ENCODE measurements around the gene KRT85. TPM values are rescaled to one million over a fixed set of nuclear protein-coding genes. Genes with fewer than 3 reads are reported as not detected.

Gene KRT85
- total RNA-seq, 1 donor from 2014 or later = not detected

DNA sequence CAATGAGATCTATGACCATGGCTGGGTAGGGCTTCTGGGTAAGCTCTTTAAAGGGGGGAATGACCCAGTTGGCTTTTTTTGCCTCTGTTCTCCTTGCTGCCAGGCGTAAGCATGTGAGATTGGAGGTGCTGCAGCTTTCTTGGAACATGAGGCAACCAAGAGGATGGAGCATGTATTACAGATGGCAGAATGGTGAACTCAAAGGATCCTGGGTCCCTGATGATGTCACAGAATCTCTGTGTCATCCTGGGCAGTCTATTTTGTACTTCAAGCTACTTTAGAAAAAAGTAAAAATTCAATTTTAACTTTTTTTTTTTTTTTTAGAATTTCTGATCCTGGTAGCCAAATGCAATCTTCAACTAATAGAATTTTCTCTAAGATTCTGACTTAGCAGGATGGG, 30.9 kb upstream of the KRT85 start:
- no peak for ATAC-seq
- intact Hi-C loops (cut with DNase I) = no loop called here
- DNase-seq (ENCODE audit: missing footprints) = no peak

DNA sequence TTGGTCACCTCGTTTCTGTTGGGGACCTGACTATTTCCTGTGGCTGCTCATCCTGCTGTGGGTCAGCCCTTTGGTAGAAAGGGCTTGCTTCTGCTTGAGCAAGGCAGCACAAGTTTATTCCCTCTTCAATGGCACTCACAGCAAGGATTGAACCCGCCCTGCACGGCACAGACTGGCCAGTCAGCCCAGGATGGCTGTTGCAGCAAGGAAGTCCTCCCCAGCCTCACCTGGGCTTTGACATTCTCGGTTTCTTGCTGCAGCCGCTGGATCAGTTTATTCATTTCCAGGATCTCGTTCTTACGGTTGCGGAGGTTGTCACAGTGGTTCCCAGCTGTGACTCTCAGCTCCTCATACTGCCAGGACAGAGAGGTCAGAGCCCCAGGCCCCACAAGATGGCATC, 29.4 kb upstream of the KRT85 start:
- intact Hi-C loops (cut with DNase I) = no loop called here
- ATAC-seq = no peak
- no peak for DNase-seq (ENCODE audit: missing footprints)

DNA sequence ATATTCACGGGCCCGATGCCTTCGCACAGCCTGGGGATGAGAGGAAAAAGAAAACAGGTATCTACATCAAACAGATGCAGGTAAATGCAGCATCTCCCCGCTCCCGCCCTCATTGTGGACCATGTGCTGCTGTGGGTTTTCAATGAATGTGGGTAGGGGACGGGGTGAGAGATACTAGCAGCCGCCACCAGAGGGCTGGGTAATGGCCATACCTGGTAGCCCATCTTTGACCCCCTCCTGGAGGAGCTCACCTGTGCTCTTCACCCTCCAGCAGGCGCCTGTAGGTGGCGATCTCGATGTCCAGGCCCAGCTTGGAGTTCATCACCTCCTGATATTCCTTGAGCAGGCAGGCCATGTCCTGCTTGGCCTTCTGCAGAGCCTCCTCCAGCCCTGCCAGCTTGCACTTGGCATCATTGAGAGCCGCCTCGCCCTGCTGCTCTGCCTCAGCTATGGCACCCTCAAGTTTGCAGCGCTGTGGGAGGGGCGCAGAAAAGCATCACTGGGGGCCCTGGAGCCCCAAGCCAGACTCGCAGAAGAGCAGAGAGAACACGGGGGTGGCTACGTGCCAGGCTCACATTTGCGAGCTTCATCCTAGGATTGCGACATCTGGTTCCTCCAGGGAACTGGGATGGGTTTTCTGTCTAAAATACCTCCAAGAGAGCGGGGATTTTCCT, 28.6 kb upstream of the KRT85 start:
- intact Hi-C loops (cut with DNase I) = no loop called here
- no peak for DNase-seq (ENCODE audit: missing footprints)
- ATAC-seq = no peak

GRCh38 chr12:52394836-52395405, 27.6 kb upstream of the KRT85 start:
- intact Hi-C loops (cut with DNase I) = no loop called here
- no peak for ATAC-seq
- no peak for DNase-seq (ENCODE audit: missing footprints)

DNA sequence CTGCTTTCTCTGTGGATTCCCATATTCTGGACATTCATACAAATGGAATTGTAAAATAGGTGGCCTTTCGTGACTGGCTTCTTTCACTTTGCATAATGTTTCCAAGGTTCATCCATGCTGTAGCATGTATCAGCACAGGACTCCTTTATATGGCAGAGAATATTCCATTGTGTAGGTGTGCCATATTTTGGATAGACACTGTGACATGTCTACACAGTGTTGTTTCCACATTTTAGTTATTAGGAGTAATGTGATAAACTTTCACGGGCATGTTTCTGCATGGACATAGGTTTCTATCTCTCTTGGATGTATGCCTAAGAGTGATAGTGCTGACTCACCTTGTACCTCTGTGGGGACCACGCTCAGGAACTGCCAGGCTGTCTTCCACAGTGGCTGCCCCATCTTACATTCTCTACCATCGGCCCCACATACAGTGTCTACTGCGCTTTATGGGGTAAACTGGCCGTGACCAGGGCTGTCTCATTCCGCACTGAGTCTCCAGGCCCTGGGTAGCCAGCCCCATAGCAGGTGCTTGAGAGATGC, 25.3 kb upstream of the KRT85 start:
- intact Hi-C loops (cut with DNase I) = no loop called here
- no peak for DNase-seq (ENCODE audit: missing footprints)
- no peak for ATAC-seq

DNA sequence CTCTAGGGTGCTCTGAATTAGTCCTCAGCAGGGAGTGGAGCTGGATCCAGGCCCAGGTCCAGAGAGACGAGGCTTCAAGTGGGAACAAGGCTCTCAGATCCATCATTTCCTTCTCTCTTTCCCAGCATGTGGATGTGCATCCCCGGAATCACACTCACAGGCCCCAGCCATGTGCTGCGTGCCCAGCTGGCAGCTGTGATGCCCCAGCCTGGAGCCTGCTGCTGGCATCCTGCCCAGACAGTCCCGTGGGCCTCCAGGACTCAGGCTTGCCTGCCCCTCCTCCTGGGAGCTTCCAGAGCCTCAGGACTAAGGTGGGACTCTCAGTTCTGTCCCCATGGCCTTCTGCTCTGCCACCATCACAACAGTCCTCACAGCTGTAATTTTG, 24.3 kb upstream of the KRT85 start:
- ATAC-seq (peak; percentile 82), DNase-seq (ENCODE audit: missing footprints) (peak; percentile 89)
- intact Hi-C loops (cut with DNase I) = no loop called here

- peak; percentile 43 for DNase-seq (ENCODE audit: missing footprints)
- intact Hi-C loops (cut with DNase I) = no loop called here
- no peak for ATAC-seq
Measured at GRCh38 chr12:52390739-52391617, 23.7 kb upstream of the KRT85 start.

- intact Hi-C loops (cut with DNase I) = loop anchor here (10.0 kb wide), 1 partner anchor 175 kb away; no protein-coding TSS in a partner anchor
- ATAC-seq (no peak), DNase-seq (ENCODE audit: missing footprints) (peak; percentile 64)
Measured at GRCh38 chr12:52389313-52390207, 22.3 kb upstream of the KRT85 start.

DNA sequence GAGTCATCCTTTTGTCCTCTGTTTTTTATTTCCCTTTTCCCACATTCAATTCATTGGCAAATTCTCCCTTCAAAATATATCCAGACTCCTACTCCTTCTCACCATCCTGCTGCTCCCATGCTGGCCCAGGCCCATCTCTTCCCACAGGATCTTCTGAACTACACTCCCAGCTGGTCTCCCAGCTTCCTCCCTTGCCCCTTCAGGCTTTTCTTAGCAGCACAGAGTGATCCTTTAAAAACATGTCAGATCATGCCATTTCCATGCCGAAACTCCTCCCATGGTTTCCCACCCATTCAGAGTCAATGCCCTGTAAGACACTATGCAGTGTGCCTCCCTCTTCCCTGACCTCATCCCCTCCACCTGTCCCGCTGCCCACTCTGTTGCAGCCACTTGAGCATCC, 20.6 kb upstream of the KRT85 start:
- ATAC-seq = no peak
- intact Hi-C loops (cut with DNase I) = loop anchor here (10.0 kb wide), 1 partner anchor 177 kb away; no protein-coding TSS in a partner anchor
- no peak for DNase-seq (ENCODE audit: missing footprints)

DNA sequence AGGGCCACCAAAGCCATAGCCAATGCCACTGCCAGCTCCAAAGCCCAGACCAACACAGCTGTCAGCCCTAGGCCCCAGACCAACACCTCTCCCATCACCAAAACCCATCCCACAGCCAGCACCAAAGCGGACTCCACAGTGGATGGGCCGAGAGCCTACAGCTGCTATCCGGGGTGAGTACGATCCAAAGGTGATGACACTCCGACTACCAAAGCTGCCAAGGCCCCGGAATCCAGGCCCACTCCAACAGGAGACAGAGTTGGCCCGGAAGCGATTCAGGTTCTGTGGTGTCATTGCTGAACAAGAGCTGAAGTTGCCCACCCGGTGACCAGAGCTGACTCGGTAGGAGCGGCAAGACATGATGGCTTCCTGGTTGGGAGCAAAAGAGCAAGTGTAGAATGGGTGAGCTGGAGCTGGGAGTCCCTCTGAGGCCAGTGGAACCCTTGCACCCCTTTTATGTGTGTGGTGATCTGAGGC, 18.0 kb upstream of the KRT85 start, which contains the start of gene KRT84:
TSS of gene KRT84 (minus strand) at position 427 of the 477 bp plus-strand sequence. CDS start at position 360, 67 bp downstream.
- intact Hi-C loops (cut with DNase I) = loop anchor here (10.0 kb wide), 1 partner anchor 180 kb away; no protein-coding TSS in a partner anchor
- ATAC-seq (no peak), DNase-seq (ENCODE audit: missing footprints) (no peak)

DNA sequence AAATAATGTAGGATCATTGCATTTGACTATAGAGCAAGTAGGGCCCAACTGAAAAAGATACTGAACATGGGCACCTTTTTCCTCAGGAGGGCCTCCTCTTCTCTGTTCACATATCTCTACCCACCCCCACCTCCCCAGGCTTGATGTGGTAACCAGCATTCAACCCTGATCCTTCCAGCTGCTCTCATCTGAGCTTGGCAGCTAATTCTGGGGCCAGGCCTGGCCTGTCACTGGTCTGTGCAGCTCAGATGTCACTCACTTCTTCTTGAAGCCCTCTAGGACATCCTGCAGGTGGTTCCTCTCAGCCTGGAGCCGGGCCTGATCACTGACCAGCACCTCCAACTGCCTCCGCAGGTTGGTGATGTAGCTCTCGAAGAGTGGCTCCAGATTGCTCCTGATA, 16.1 kb upstream of the KRT85 start:
- ATAC-seq = no peak
- intact Hi-C loops (cut with DNase I) = loop anchor here (10.0 kb wide), 1 partner anchor 181 kb away; no protein-coding TSS in a partner anchor
- DNase-seq (ENCODE audit: missing footprints) = no peak

DNA sequence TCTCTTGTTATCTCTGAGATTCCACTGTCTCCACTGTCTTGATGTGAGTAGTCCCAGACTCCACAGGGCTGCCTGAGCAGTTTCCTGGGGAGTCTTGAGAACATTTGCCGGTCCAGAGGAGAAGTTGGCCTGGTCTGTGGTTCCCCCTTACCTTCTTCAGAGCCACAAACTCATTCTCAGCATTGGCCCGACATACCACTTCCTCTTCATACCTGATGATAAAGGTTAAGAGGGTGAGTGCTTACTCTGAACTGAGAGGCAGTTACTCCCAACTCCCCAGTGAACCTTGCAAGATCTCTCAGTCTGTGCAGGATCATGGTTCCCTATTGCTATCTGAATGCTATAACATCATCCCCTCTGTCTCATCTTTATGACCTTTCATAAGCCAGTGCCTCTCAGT, 15.6 kb upstream of the KRT85 start:
- DNase-seq (ENCODE audit: missing footprints) (no peak), ATAC-seq (no peak)
- intact Hi-C loops (cut with DNase I) = loop anchor here (10.0 kb wide), 1 partner anchor 182 kb away; no protein-coding TSS in a partner anchor

- intact Hi-C loops (cut with DNase I) = loop anchor here (10.0 kb wide), 1 partner anchor 184 kb away; no protein-coding TSS in a partner anchor
- DNase-seq (ENCODE audit: missing footprints) (no peak), ATAC-seq (no peak)
Measured at GRCh38 chr12:52381206-52381605, 13.9 kb upstream of the KRT85 start.

GRCh38 chr12:52380271-52380694, 13.0 kb upstream of the KRT85 start:
- intact Hi-C loops (cut with DNase I) = loop anchor here (10.0 kb wide), 1 partner anchor 185 kb away; no protein-coding TSS in a partner anchor
- DNase-seq (ENCODE audit: missing footprints) = peak; percentile 61
- no peak for ATAC-seq

GRCh38 chr12:52379536-52379935, 12.3 kb upstream of the KRT85 start:
- intact Hi-C loops (cut with DNase I) = loop anchor here (10.0 kb wide), 1 partner anchor 605 kb away; no protein-coding TSS in a partner anchor
- ATAC-seq = no peak
- no peak for DNase-seq (ENCODE audit: missing footprints)

DNA sequence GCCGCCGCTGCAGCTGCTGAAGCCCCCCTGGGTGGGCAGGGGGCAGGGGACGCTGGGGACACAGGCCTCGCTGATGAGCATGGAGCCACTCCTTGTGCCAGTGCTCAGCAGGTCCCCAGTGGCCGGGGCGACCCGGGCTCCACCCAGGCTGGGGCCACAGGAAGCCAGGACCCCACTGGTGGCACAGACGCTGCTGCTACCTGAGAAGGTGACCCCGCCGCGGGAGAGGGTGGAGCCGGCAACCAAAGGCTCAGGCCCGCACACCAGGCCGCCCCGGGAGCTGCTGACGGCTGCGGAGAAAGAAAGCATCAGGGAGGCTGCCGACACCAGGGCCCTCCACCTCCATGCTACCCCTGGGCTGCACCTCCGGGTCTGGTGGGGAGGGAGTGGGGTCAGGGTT, 10.8 kb upstream of the KRT85 start:
- intact Hi-C loops (cut with DNase I) = loop anchor here (10.0 kb wide), 1 partner anchor 607 kb away; no protein-coding TSS in a partner anchor
- DNase-seq (ENCODE audit: missing footprints) (no peak), ATAC-seq (peak; percentile 13)

DNA sequence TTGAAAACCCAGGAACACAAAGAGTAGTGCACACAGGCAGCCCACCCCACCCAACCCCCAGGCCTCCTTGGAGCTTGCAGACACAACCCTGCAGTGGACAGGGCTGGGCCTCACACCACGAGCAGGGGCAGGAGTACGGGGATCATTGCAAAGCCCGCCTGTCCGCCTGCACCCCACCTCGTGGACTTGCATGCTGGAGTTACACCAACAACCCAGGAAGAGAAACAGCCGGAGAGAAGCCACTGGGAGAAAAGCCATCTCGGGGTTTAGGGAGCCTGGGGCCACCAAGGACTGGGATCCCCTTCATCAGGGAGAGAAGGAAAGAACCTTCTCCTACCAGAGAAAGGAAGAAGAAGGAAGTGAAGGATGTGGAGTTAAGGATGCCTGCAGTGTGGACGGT, 10.0 kb upstream of the KRT85 start:
- intact Hi-C loops (cut with DNase I) = loop anchor here (10.0 kb wide), 1 partner anchor 608 kb away; no protein-coding TSS in a partner anchor
- DNase-seq (ENCODE audit: missing footprints) (no peak), ATAC-seq (no peak)
